GM19397 (cell line): Measurements from ENCODE around the gene TEX2.
"Not testable (repeated sequence)": the region's sequence is repeated elsewhere in the genome, so short reads cannot be mapped to it uniquely, and the experiment has no call there.

ENCODE experiments used
- ATAC-seq: cut with Tn5 transposase; IDR thresholded peaks from one replicate; pipeline ENCODE4 v1.9.1; 2021; ENCODE audit warnings: mild to moderate bottlenecking, moderate library complexity; ENCODE audit not compliant: unreplicated experiment

Gene TEX2

DNA sequence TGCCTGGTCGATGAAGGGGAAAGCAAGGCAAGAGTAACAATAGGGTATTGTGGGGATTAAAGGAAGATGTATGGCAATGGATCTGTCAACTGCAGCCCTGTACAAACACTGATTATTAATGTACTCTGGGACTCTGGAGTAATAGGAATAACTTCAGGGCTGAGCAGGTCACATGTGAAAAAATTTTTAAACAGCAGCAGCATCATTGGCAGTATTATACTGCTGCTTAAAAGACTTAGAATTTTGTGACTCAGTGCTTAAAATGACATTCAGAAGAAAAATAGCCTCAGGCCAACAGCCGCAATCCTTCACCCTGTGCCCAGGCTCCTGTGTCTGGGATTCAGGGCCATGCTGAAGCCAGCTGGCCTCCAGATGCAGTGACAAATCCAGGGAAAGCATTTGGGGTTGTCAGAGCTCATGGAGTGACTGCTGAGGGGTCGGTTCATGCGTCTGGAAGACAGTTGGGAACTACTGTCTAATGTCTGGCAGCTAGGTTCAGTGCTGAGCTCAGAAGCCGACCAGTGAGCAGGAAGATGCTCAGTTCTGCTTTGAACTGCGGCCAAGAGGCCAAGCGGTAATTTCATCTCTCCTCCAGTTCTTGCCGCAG is 22.2 kb downstream of the TEX2 start:
- ATAC-seq, result no peak

DNA sequence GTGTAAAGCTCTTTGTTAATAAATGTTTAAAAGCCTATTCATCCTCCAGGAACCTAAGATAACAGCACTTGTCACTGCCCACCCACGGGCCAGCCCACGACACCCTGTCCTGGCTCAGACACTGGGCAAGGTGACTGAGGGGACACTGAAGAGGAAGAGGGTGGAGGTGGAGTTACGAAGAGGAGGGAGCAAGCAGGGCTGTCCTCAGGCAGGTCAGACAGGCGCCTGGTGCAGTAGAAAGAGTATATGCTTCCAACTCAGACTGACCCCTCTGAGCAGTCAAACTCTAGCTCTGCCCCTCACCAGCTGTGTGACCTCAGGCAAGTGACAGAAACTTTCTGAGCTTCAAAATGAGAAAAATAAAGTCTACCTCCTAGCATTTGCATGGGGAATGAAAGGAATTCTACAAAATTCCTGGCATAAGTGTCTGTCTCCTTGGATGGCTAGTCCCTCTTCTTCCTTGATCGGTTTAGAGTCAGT is 22.8 kb downstream of the TEX2 start:
- no peak for ATAC-seq

DNA sequence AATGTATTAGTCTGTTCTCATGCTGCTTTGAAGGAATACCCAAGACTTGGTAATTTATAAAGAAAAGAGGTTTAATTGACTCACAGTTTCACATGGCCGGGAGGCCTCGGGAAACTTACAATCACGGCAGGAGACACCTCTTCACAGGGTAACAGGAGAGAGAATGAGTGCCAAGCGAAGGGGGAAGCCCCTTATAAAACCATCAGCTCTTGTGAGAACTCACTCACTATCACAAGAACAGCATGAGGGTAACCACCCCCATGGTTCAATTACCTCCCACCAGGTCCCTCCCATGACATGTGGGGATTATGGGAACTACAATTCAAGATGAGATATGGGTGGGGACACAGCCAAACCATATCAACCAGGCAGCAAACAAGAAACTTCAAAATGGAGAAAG is 24.6 kb downstream of the TEX2 start:
- ATAC-seq, result not testable (repeated sequence)

DNA sequence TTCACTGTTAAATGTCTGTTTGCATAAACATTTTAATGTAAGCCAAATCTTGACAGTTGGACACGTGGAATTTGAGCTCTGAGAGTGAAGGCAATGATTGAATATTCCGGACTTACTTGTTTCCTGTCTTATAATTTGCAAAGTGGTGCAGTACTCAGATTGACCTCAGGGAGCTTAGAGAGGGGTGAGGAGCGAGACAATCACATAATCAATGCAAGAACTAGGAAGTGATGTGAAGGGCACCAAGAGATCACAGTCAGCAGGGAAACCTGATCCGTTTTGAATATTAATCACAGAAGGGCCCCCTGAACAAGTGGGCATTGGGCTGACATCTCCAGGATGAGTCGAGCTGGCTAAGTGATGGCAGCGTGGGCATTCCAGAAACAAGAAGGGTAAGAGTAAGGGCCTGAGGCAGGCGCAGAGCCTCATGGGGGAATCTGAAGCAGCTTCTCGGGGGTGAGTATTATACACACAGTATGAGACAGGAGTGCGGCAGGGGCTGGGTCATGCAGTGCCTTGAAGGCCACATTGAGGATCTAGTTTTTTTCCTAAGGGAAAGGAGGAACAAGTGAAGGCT is 26.1 kb downstream of the TEX2 start:
- no peak for ATAC-seq

DNA sequence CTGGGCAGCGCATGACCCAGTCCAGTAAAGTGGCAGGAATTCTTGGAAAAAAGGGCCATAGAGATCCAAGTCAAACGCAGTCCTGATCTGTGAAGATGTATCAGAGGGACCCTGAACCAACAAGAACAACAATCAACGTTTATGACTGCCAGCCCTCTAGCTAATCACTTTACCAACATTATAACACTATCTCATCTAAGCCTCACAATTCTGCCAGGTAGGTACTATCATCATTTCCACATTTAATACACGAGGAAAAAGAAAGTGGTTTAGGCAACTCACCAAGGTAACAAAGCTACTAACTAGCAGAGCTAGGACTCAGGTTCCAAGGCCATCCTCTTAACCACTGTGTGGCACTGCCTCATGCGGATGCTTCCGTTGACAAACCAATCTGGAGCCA is 28.1 kb downstream of the TEX2 start:
- ATAC-seq, result no peak

DNA sequence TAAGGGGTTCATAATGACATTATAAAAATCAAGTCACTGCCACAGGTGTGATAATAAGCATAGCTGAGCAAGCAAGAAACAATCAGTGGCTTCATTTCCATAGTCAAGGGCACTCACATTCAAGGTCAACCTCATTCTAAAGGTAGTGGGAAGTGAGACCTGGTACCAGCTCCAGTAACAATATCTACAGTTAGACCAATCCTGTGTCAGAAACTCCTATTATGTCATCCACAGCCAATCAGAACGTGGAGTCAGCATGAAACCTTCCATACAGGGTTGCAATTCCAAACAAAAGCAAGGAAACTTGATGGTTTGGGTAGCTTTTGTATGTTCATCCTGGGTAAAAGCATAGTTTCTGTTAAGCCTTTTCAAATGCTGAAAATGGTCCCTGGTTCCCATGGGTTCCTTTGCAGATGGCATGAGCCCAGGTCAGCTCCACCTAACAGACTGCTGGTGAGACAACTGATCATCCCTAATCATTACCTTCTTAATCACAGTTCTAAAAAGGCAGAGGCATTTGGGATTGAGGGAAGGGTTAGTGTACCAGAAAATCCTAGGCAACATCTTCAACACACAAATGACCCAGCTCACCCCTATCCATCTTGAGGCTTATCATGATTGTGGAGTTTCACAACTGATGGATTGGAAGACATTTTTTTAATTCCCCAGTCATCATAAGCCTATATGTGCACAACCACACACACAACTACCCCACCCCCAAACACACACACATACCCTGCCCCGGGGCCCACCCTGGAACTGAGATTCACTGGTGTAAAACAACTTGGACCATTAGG is 30.4 kb downstream of the TEX2 start:
- no peak for ATAC-seq

DNA sequence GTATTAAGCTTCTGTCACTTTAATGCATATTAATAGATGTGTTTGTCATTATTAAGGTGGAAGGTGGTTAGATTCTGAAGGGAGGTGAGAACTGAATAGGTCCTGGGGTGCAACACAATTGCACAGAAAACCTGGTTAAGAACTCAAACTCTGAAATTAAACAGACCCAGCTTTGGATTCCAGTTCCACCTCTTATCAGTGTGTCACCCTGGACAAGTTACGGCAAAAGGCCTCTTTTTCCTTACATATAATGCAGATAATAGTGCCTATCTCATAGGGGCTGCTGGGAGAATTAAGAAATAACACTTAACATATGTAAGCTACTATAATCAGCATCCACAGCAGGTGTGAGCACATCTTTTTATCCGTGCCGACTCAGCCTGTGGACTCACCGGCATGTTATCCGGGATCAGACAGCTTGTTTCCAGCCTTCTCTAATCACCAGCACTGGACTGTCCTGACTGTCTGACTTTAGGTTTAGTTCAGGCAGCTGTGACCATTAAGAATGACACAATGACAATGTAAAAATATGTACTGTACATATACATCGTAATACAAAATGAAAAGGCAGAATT is 31.4 kb downstream of the TEX2 start:
- ATAC-seq, result no peak

DNA sequence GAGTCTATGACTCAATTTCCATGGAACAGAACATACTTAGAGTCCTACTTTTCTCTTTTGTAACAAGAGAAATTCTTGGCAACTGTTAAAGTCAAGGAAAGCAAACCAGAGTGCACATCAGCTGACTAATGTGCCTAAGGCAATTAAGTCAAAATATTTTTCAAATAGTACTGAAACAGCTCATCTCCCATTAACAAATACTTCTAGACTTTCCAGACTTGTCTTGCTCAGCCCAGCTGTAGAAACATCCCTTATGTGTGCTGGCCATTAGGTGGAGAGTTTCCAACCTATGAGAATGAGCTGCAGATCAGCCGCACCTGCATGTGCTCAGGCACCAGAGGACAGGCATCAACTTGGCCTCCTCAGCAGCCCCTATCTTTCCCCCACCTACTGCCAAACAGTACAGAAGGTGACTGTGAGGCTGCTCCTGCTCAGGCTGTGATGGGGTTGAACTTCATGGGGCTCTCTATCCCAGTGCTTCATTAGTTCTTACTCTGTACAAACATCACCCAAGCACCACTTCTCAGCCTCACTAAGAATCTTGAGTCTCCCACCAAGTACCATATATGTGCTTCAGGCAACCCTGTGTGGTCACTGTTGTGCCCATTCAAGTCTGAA is 32.2 kb downstream of the TEX2 start:
- no peak for ATAC-seq

DNA sequence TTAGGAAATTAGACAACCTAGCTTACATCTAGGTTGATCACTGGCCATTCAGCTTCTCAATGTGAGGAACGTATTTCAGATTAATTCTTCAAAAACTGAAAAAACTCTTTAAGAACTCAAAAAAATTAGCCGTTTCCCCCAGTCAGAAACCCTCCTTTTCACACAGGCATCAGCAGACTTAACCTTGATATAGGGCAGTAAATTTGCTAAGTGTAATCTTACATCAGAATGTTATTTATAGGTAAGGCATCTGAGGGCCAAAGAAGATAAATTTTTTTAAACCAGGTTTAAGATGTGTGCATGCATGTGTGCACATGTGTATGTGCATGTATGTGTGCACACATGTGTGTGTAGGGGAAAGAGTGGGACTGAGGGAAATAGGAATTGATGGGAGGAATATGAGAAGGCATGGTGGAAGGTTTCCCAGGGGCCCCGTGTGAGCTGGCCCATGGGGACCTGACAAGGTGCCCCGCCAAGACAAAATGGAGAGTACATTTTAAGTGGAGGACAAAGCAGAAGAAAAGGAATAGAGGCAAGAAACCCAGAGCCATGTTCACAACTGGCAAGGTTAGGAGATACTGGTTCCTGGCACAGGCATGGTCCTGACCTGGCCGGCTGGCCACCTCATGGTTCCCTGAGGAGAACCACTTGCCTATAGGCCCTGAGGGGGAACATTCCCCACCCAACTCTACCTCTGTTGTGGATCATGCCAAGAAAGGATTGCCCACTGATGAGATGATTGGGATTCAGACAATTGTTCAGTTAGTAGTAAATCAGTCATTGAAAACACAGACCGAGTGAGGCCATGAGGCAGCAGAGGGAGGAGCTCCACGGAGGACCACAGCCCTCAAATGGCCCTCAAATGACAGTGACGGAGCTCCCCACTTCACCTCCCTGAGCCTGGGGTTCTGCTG is 33.0 kb downstream of the TEX2 start:
- ATAC-seq, result no peak

DNA sequence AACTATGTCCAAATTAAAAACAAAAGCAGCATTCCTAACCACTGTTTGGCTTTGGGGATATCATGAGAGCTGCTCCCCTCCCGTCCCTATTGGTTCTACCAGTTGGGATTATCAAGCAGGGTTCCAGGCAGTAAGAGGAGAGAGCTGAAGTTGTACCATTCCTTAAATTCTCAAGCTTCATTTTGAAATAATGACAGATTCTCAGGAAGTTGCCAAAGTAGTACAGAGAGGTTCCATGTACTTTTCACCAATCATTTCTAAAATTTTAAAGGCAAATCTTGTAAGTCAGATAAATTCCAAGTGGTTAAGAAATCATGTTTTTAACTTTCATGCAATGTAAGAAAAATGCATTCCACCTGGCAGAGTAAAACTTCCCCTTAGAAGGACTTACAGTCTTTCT is 36.9 kb downstream of the TEX2 start:
- no peak for ATAC-seq

DNA sequence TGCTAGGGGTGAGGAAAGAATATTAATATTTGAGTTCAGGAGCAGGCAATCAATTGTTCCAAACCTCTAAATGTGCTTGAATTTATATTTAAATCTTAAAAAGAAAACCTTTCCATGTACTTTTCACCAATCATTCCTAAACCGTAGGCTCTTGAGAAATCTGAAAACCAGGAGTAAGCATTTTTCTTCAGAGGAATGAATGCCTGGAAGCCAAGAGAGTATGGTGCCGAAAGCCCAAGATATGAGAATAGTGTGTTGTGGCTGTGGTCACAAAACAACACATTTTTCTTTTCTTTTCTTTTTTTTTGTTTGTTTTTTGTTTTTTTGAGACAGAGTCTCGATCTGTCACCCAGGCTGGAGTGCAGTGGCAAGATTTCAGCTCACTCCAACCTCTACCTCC is 37.6 kb downstream of the TEX2 start:
- ATAC-seq, result no peak

DNA sequence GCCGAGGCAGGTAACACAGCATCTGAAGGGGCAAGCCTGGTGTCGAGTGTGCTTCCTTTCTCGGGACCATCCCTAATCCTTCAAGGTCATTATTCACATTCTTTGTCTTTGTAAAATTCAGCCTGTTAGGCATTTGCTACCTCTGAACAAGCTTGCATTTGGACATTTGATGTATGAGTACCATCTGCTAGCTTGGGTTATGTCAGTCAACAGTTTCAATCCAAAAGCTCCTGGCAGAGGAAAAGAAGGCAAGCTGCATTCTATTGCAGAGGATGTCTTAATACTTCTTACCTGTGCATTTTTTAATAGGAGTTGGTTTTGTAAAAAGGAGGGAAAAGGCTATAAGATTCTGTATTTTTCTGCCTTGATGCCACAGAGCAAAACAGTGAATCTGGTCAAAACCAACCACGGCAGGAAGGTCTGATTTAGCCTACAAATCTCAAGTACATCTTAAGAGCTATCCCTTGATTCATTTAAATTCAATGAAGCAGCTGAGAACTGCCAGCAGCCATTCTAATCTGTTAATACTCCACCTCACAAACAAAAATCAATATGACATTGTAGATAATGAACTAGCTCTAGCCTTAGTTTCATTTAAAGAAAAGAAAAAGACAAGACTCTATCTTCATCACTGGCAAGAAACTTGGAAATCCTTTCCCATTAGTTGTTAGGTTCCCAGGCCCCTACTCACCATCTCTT is 39.0 kb downstream of the TEX2 start:
- no peak for ATAC-seq

DNA sequence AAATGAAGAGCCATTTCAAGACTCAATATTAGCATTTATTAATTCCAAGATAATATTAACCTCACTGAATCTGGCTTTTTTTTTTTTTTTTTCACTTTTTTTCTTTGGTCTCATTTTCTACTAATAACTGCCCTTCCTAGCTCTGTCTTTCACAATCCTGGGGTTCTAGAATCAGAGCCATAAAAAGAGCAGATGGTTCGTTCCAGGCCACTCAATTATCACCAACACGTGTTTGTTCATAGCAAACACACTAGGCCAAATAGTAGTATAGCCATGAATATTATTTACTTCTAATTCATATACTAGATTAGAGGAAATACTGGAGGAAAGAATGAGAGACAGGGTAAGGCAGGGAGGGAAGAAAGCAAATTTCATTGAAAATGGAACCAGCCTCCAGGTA is 39.8 kb downstream of the TEX2 start:
- no peak for ATAC-seq

DNA sequence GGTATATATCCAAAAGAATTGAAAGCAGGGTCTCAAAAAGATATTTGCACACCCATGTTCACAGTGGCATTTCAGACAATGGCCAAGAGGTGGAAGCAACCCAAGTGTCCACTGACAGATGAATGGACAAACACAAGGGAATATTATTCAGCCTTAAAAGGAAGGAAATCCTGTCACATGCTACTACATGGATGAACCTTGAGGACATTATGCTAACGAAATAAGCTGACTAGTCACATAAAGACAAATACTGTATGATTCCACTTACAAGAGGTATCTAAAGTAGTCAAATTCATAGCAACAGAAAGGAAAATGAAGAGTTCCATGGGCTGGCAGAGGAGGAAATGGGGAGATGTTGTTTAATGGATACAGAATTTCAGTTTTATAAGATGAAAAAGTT is 41.4 kb downstream of the TEX2 start:
- no peak for ATAC-seq

DNA sequence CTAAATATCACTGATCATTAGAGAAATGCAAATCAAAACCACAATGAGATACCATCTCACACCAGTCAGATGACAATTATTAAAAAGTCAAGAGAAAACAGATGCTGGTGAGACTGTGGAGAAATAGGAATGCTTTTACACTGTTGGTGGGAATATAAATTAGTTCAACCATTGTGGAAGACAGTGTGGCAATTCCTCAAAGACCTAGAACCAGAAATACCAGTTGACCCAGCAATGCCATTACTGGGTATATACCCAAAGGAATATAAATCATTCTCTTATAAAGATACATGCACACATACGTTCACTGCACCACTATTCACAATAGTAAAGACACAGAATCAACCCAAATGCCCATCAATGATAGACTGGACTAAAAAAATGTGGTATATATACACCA is 42.5 kb downstream of the TEX2 start:
- not testable (repeated sequence) for ATAC-seq

DNA sequence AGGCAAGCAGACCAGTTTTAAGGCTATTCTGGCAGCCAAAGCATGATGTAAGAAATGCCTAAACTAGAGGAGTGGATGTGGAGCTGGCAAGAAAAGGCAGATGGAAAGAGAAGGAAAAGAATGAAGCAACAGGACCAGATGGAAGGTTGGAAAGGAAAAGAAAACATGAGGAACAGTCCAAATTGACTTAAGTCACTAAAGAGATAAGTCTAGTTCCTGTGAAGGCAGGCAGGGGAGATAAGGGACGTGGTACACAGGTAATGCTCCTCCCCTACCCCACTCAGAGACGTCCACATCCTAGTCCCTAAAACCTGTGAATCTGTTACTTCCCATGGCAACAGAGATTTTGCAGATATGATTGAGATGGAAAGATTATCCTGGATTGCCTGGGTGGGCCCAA is 43.5 kb downstream of the TEX2 start:
- no peak for ATAC-seq

DNA sequence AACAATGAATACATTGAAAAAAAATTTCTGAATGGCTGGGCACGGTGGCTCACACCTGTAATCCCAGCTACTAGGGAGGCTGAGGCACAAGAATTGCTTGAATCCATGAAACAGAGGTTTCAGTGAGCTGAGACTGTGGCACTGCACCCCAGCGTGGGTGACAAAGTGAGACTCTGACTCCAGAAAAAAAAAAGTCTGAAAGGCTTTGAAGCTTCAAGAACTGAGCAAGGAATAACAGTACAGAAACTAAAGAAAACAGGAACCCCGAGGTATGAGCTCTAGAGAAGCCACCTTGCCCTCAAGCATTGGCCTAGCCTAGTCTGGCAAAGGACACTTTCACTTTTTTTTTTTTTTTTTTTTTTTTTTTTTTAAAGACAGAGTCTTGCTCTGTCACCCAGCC is 45.0 kb downstream of the TEX2 start:
- ATAC-seq, result no peak

DNA sequence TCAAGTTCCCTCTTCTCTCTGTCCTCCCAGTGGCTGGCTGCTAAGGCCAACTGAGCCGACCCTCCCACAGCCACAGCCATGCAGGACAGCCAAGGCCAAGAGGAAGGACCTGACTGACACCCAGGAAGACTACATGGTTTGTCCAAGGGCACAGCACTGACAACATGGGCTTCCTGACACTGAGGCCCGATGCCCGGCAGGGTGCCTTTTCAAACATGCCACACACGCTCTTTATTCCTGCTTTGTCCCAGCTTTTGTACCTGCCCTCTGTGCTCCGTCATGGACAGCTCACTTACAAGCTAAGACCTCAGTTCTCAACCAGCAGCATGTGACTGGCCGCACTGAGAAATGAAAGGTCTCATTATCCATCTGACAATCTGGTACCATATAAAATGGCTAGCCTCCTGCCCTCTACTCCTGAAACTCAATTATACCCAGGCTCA is 45.8 kb downstream of the TEX2 start:
- ATAC-seq, result no peak

DNA sequence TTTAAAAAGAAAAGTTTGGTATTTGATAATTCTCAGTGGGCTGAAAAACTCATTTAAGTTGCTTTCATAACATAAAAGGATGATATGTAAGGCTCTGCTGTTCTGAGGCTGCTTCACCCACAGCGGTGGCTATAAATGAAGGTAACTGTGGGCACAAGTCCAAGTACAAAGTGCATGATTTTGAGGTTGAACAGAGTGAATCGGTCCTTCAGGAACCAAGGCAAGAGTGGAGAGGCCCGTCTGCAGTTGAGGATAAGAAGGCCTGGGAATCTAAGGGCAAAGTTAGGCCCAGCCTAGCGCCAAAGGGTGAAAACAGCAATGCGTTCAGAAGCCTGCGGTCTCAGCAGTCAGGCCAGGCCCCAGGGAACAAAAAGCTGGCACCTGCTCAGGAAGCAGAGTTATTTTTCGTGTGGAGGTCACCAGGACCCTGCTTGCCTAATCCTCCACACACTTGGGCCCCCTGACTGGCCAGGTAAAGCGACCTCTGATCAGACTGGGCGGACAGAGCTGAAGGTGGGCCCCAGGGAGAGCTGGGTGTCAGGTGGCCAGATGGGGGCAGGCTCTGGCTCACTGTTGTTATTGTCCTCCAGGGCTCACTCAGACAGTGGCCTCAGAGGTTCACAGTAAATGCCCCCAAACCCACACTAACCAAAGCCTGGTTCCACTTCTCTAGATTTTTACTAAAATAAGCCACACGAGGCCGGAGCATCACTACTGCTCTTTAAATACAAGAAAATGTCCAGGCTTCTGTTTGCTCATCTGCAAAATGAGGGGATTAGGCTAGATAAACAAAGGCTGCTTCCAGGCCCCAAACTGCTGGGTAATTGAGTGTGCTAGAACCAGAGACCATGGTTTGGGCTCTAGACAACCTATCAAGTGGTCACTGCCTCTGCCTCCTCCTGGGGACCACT is 46.5 kb downstream of the TEX2 start:
- ATAC-seq, result peak; percentile 55
